ENCODE data around the gene MALRD1.

The MALRD1 gene

DNA sequence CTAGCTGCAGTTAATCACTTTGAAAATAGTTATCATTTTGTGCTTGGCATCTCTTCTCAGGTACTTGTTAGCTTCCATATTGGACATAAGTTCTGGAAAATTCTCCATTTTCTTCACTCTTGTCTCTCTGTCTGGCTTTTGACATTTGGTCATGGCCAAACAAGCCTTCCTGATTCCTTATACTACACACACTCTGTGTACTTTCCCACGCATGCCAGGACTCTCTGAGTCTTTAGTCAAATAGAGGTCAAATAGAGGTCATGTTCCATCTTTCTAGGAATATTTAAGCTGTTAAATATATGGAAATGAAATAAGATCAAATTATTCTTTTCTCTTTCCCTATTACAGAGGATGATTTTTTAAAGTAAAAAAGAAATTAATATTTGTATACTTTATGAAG lies 532.1 kb downstream of the MALRD1 start:
- DNase-seq, result no peak
- Mint-ChIP-seq H3K9me3 (peaks cover 18% of the 10 kb centered on the region), H3K4me3 (no peak overlapping the region), H3K4me1 (peaks cover 5% of the 10 kb centered on the region), H3K27ac (no peak overlapping the region), H3K36me3 (ENCODE audit: low read depth) (no peaks in the 10 kb centered on the region), H3K27me3 (ENCODE audit: low read depth, poor library complexity) (peaks cover 4% of the 10 kb centered on the region)
- TF ChIP-seq, protein P1, sequence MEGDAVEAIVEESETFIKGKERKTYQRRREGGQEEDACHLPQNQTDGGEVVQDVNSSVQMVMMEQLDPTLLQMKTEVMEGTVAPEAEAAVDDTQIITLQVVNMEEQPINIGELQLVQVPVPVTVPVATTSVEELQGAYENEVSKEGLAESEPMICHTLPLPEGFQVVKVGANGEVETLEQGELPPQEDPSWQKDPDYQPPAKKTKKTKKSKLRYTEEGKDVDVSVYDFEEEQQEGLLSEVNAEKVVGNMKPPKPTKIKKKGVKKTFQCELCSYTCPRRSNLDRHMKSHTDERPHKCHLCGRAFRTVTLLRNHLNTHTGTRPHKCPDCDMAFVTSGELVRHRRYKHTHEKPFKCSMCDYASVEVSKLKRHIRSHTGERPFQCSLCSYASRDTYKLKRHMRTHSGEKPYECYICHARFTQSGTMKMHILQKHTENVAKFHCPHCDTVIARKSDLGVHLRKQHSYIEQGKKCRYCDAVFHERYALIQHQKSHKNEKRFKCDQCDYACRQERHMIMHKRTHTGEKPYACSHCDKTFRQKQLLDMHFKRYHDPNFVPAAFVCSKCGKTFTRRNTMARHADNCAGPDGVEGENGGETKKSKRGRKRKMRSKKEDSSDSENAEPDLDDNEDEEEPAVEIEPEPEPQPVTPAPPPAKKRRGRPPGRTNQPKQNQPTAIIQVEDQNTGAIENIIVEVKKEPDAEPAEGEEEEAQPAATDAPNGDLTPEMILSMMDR (IDR thresholded peaks at IDR 0.05), result no peak

- no peak overlapping the region for H3K27ac Mint-ChIP-seq
- no peak overlapping the region for H3K4me3 Mint-ChIP-seq
- H3K36me3 Mint-ChIP-seq (ENCODE audit: low read depth), result peaks cover 6% of the 10 kb centered on the region
- no peaks in the 10 kb centered on the region for H3K4me1 Mint-ChIP-seq
- TF ChIP-seq, protein P1 (IDR thresholded peaks at IDR 0.05), result no peak
- peaks cover 4% of the 10 kb centered on the region for H3K27me3 Mint-ChIP-seq (ENCODE audit: low read depth, poor library complexity)
- no peak for DNase-seq
- H3K9me3 Mint-ChIP-seq, result peaks cover 27% of the 10 kb centered on the region
Measured at GRCh38 chr10:19588608-19589007, 540.0 kb downstream of the MALRD1 start.

DNA sequence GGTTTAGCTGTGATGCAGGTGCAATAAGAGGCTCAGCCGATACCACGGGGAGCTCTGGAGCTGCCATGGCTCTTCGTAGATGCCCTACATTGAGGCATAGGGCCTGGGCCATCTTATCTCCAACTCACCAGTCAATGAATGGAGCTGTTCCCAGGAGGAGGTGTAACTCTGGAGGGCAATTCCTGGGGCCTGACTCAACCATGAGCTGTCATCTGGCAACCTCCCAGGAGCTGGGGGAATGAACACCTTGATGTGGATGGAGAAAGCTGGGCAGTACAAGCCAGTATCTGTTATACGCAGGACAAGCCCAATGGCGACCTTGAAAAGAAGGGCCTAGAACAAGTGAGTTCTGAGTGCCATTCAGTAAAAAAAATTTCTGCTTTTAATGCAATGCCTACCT lies 543.7 kb downstream of the MALRD1 start:
- H3K36me3 Mint-ChIP-seq (ENCODE audit: low read depth), result peaks cover 2% of the 10 kb centered on the region
- no peak overlapping the region for H3K27ac Mint-ChIP-seq
- H3K4me1 Mint-ChIP-seq, result no peaks in the 10 kb centered on the region
- TF ChIP-seq, protein P1 (IDR thresholded peaks at IDR 0.05), result no peak
- peaks cover 4% of the 10 kb centered on the region for H3K9me3 Mint-ChIP-seq
- no peak overlapping the region for H3K4me3 Mint-ChIP-seq
- no peaks in the 10 kb centered on the region for H3K27me3 Mint-ChIP-seq (ENCODE audit: low read depth, poor library complexity)
- no peak for DNase-seq

DNA sequence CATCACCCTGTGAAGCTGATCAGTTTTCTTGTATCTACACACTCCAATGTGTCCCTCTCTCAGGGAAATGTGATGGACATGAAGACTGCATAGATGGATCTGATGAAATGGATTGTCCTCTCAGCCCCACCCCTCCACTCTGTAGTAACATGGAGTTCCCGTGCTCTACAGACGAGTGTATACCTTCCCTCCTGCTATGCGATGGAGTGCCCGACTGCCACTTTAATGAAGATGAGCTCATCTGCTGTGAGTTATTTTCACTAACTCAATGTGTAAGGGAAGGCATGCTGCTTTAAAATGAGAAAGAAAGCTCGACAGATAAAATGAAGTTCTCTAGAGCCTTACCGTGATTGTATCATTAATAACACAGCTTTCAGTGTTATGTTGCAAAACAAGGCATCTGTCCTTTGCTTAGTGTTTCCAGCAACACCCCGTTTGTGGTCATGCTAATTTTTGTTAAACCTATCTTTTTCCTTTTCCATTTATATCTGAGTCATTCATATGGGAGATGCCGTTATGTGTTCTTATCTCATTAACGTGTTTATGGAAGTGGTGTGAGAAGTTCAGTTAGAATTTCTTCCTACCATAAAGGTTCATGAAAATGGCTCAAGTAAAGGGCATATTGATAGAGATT lies 546.7 kb downstream of the MALRD1 start:
- Mint-ChIP-seq H3K27ac (no peak overlapping the region), H3K9me3 (no peaks in the 10 kb centered on the region), H3K27me3 (ENCODE audit: low read depth, poor library complexity) (peaks cover 8% of the 10 kb centered on the region), H3K36me3 (ENCODE audit: low read depth) (no peaks in the 10 kb centered on the region), H3K4me3 (no peak overlapping the region), H3K4me1 (no peaks in the 10 kb centered on the region)
- TF ChIP-seq, protein P1 (IDR thresholded peaks at IDR 0.05), result no peak
- DNase-seq, result no peak

DNA sequence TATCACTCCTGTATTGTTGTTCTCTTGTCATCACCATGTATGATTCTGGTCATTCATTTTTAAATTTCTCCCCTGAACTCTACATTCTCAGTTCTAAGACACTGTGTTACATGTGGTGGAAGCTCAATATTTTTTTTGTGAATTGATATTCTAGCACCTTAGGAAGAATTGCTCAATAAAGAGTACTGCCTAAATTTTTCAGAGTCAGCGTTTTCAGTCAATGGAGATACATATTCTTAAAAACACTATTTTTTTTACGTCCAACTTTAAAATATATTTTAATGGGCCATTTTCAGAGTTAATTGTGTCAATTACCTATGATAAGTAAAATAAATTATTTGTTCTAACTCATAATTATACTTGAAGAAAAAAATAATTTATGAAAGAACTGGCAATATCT lies 557.2 kb downstream of the MALRD1 start:
- Mint-ChIP-seq H3K4me1 (no peaks in the 10 kb centered on the region), H3K27ac (no peak overlapping the region), H3K27me3 (ENCODE audit: low read depth, poor library complexity) (peaks cover 4% of the 10 kb centered on the region), H3K4me3 (no peak overlapping the region), H3K9me3 (peaks cover 3% of the 10 kb centered on the region), H3K36me3 (ENCODE audit: low read depth) (no peaks in the 10 kb centered on the region)
- no peak for DNase-seq
- TF ChIP-seq, protein P1 (IDR thresholded peaks at IDR 0.05), result no peak

DNA sequence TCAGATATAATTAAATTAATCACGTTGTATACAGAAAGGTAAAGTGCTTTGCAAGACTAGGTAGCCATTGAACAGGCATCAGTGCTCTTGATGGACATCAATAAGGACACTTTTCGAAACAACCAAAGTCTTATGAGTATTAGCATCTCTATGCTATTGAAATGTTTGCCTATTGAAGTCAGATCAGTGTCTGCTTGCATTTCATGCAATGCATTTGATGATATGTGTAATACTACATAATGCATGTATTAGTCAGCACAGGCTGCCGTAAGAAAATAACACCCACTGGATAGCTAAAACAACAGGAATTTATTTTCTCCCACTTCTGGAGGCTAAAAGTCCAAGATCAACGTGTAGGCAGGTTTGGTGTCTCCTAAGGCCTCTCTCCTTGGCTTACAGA lies 558.4 kb downstream of the MALRD1 start:
- Mint-ChIP-seq H3K27me3 (ENCODE audit: low read depth, poor library complexity) (peaks cover 4% of the 10 kb centered on the region), H3K4me3 (no peak overlapping the region), H3K9me3 (peaks cover 3% of the 10 kb centered on the region), H3K36me3 (ENCODE audit: low read depth) (no peaks in the 10 kb centered on the region), H3K27ac (no peak overlapping the region), H3K4me1 (no peaks in the 10 kb centered on the region)
- no peak for DNase-seq
- TF ChIP-seq, protein P1 (IDR thresholded peaks at IDR 0.05), result no peak

All from nephron progenitor cell (in vitro differentiated cells).